Mesothelial cell of epicardium (in vitro differentiated cells): ENCODE results near the gene KLHL29. TPM values are rescaled to one million over a fixed set of nuclear protein-coding genes. Genes with fewer than 3 reads are reported as not detected.

ENCODE experiments used
- DNase-seq, 2 experiments: peaks; one replicate each; pipeline ENCODE4 v3.0.0; 2021; ENCODE audit warnings: low spot score in 2 of 2; ENCODE audit not compliant: unreplicated experiment in 2 of 2
- H3K27ac Mint-ChIP-seq: 2 replicates; pipeline ENCODE4 v1.8.0; 2021; ENCODE audit warnings: mixed read lengths
- H3K27me3 Mint-ChIP-seq: 2 replicates; pipeline ENCODE4 v1.8.0; 2021; ENCODE audit warnings: low read depth, mixed read lengths
- H3K36me3 Mint-ChIP-seq: 2 replicates; pipeline ENCODE4 v1.8.0; 2021; ENCODE audit warnings: mixed read lengths
- H3K4me1 Mint-ChIP-seq: 2 replicates; pipeline ENCODE4 v1.8.0; 2021; ENCODE audit warnings: mixed read lengths
- H3K4me3 Mint-ChIP-seq: 2 replicates; pipeline ENCODE4 v1.8.0; 2021; ENCODE audit warnings: mild to moderate bottlenecking, moderate library complexity, mixed read lengths
- H3K9me3 Mint-ChIP-seq: 2 replicates; pipeline ENCODE4 v1.8.0; 2021; ENCODE audit warnings: mixed read lengths
- total RNA-seq: library from RNA; stranded (reverse); gene quantifications from 3 replicates; pipeline ENCODE4 v1.2.1, GENCODE V29; 2021
- TF ChIP-seq, protein P1 (sequence below): fragments of 200-600 bp; sonication (generic); IDR thresholded peaks from one replicate; pipeline ENCODE4 v1.5.0; 2021; ENCODE audit warnings: antibody characterized with exemption; ENCODE audit not compliant: unreplicated experiment

Gene KLHL29
- total RNA-seq, 1 donor from 2014 or later = 28.3 TPM

DNA sequence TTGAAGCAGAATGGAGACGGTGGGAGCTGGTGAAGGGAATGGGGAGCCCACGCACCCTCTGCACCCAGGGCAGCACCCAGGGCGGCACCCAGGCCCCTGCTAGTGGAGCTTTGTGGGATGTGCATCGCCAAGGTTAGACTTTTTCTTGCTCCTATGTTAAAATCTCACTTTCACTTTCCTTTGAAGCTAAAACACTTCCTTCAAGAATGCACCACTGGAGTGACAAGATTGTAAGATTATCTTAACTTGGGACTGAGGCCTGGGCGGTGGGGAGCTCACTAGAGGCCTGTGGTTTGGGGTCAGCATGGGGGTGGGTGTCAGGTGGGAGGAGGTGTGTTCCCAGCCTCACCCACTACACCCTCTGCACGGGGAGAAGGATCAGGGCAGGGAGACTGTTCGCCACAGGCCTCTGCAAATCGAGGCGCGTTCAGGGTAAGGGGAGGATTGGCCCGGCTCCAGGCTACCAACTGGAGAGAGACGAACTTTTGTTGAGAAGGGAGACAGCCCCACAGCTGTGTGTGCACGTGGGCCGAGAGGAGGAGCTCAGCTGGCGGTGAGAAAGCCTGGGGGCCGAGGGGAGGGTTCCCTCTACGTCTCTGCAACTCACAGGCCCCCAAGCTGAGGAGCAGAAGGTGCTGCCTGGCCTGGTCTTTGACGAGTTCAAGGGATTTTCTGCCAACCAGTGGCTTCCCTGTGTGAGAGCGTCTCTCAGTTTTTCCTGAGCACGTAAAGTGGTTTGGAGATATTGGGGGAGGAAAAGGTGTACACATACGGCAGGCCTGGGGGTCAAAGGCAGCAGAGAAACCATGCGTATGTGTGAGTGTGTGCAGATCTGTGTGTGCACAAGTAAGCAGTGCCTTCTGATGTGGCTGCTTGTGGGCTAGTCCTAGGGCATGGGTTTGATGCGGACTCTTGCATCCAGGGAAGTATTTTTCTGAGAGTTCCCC lies 147.7 kb downstream of the KLHL29 start:
- H3K9me3 Mint-ChIP-seq = no peaks in the 10 kb centered on the region
- peaks cover 34% of the 10 kb centered on the region for H3K4me1 Mint-ChIP-seq
- peak in 1 of 2 experiments; percentile 60 for DNase-seq
- no peaks in the 10 kb centered on the region for H3K36me3 Mint-ChIP-seq
- TF ChIP-seq, protein P1, sequence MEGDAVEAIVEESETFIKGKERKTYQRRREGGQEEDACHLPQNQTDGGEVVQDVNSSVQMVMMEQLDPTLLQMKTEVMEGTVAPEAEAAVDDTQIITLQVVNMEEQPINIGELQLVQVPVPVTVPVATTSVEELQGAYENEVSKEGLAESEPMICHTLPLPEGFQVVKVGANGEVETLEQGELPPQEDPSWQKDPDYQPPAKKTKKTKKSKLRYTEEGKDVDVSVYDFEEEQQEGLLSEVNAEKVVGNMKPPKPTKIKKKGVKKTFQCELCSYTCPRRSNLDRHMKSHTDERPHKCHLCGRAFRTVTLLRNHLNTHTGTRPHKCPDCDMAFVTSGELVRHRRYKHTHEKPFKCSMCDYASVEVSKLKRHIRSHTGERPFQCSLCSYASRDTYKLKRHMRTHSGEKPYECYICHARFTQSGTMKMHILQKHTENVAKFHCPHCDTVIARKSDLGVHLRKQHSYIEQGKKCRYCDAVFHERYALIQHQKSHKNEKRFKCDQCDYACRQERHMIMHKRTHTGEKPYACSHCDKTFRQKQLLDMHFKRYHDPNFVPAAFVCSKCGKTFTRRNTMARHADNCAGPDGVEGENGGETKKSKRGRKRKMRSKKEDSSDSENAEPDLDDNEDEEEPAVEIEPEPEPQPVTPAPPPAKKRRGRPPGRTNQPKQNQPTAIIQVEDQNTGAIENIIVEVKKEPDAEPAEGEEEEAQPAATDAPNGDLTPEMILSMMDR = no peak
- H3K4me3 Mint-ChIP-seq = peak overlapping the region; percentile 42
- H3K27ac Mint-ChIP-seq = peak overlapping the region; percentile 94
- no peaks in the 10 kb centered on the region for H3K27me3 Mint-ChIP-seq

DNA sequence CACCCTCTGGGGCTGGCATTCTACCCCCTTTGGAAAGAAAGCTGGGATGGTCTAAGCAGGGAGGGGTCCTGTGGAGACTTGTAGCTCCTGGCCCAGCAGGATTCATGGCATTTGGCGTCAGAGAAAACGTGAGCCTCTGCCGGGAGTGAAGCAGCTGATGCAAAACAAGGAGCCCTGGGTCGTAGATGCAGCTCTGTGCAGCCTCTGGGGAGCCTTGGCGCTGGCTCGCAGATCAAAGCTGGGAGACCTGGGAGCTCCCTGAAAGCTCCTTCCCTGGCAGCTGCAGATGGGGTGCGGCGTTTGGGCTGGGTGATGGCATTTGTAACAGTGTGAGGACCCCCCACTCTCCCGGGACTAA lies 148.3 kb downstream of the KLHL29 start:
- Mint-ChIP-seq H3K9me3 (no peaks in the 10 kb centered on the region), H3K27me3 (no peaks in the 10 kb centered on the region), H3K27ac (peak overlapping the region; percentile 94), H3K36me3 (no peaks in the 10 kb centered on the region), H3K4me3 (no peak overlapping the region), H3K4me1 (peaks cover 34% of the 10 kb centered on the region)
- no peak for DNase-seq
- TF ChIP-seq, protein P1 = no peak

DNA sequence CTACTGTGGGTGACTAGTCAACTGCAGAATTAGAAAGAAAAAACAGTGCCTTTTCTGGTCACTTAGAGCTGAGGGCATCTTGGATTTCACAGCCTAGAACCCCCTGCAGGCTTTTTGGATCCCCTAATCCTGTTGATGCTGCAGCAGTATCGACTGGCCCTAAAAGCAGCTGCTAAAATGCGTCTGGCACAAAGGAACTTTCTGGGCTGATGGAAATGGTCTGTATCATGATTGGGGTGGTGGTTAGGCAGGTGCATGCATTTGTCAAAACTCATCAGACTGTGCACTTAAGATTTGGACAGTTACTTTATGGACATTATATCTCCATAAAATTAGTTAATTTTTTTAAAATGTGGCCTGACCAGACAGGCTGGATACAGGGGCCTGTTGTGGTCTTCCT lies 149.8 kb downstream of the KLHL29 start:
- Mint-ChIP-seq H3K4me3 (no peak overlapping the region), H3K27me3 (no peaks in the 10 kb centered on the region), H3K27ac (no peak overlapping the region), H3K4me1 (peaks cover 34% of the 10 kb centered on the region), H3K9me3 (no peaks in the 10 kb centered on the region), H3K36me3 (no peaks in the 10 kb centered on the region)
- TF ChIP-seq, protein P1 = no peak
- DNase-seq = no peak

DNA sequence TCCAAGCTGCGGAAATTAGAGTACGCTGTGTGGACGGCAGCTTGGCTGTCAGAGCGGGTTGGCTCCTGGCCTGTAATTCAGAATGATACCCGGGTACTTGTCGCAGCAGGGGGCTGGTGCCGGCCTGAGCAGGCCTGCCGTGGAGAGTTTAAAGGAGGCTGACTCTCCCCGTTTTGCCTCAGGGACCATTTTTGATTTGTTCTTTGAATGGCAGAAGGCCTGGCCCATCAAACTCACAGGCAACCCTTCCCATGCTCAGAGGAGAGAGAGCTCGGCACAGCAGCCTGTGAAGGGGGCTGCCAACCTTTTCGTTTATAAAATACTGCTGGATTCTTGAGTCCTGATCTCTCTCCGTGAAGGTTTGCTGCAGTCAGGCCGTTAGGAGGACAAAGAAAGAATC lies 151.3 kb downstream of the KLHL29 start:
- H3K9me3 Mint-ChIP-seq = no peaks in the 10 kb centered on the region
- no peaks in the 10 kb centered on the region for H3K27me3 Mint-ChIP-seq
- no peaks in the 10 kb centered on the region for H3K36me3 Mint-ChIP-seq
- H3K4me1 Mint-ChIP-seq = peaks cover 34% of the 10 kb centered on the region
- no peak overlapping the region for H3K27ac Mint-ChIP-seq
- no peak for DNase-seq
- no peak overlapping the region for H3K4me3 Mint-ChIP-seq
- TF ChIP-seq, protein P1 = no peak

DNA sequence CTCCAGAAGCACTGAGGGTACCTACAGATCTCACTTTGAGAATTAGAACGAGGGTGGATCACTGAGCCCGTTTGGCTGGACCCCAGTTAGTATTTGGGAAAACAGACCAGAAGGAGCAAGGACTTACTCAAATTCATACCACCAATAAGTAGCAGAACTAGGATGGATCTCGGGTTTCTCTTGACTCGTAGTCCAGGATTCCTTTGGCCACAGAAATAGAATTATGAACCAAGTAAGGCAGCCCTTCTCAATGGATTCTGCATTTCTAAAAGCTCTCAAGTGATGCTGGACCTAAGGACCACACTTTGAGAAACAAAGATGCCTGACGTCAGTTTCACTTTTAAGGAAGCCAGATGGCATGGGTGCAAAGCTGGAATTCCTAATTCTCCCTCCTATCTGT lies 153.0 kb downstream of the KLHL29 start:
- Mint-ChIP-seq H3K27ac (no peak overlapping the region), H3K4me1 (peaks cover 28% of the 10 kb centered on the region), H3K4me3 (no peak overlapping the region), H3K9me3 (no peaks in the 10 kb centered on the region), H3K27me3 (no peaks in the 10 kb centered on the region), H3K36me3 (no peaks in the 10 kb centered on the region)
- DNase-seq = no peak
- TF ChIP-seq, protein P1 = no peak
